Measurements from ENCODE around the gene RAMACL. TPM values are rescaled to one million over a fixed set of nuclear protein-coding genes. Genes with fewer than 3 reads are reported as not detected.

The RAMACL gene
- total RNA-seq, 2 experiments from 2014 or later, result 0.30 to 0.41 TPM

- H3K4me2 ChIP-seq (ENCODE audit: low read length), result no peak overlapping the region
- H3K4me1 ChIP-seq (ENCODE audit: insufficient read depth, low read length, poor library complexity, severe bottlenecking), result no peaks in the 10 kb centered on the region
- TF ChIP-seq EZH2phosphoT487 (IDR thresholded peaks at IDR 0.05; ENCODE audit: borderline replicate concordance, low read depth, low read length) (no peak), CTCF (conservative IDR thresholded peaks at IDR 0.05; ENCODE audit: low read length) (no peak)
- CTCF ChIA-PET (ENCODE audit: unreplicated experiment), result no interaction called here
- no peak for DNase-seq (ENCODE audit: low spot score)
- intact Hi-C loops (cut with micrococcal nuclease; ENCODE audit: unreplicated experiment), result no loop called here
- no peaks in the 10 kb centered on the region for H3K79me2 ChIP-seq (ENCODE audit: insufficient read depth, low read depth, low read length)
- POLR2A ChIA-PET, result no interaction called here
- H4K20me1 ChIP-seq (ENCODE audit: insufficient read depth, low read length), result no peaks in the 10 kb centered on the region
- no peaks in the 10 kb centered on the region for H3K36me3 ChIP-seq (ENCODE audit: insufficient read depth, low read length)
- no TSS peak for BruUV-seq (replicated peaks)
- H3K9me2 ChIP-seq (ENCODE audit: insufficient read depth, low read length), result no peaks in the 10 kb centered on the region
- H3K4me3 ChIP-seq (ENCODE audit: low read depth, low read length, poor library complexity, severe bottlenecking), result no peak overlapping the region
- H3K9me3 ChIP-seq (ENCODE audit: low read length), result no peaks in the 10 kb centered on the region
- H3K27ac ChIP-seq (ENCODE audit: low read depth, low read length, poor library complexity, severe bottlenecking), result no peak overlapping the region
- no peak overlapping the region for H2AFZ ChIP-seq (ENCODE audit: low read length)
These were observed 29.6 kb downstream of the RAMACL start for GRCh38 chr6:166556863-166557322.

DNA sequence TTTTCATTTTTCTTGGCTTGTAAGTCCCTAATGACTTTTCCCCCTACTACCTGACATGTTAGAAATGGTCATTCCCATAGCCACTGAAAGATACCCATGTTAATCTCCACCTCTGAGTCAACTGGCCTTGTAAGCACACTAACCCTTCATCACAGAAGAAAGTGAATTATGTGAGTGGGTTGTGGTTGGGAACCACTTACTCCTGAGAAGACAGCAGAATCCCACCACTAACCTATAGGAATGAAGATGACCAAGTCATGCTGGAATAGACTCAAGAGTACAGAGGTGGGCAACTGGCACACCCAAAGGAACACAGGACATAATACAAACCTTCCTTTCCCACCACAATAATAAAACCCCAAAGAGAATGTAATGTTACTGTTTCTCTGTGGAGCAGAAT lies 30.1 kb downstream of the RAMACL start:
- no peaks in the 10 kb centered on the region for H3K9me2 ChIP-seq (ENCODE audit: insufficient read depth, low read length)
- ChIA-PET POLR2A (no interaction called here), CTCF (ENCODE audit: unreplicated experiment) (no interaction called here)
- no peaks in the 10 kb centered on the region for H3K36me3 ChIP-seq (ENCODE audit: insufficient read depth, low read length)
- no peak overlapping the region for H3K4me2 ChIP-seq (ENCODE audit: low read length)
- H3K4me3 ChIP-seq (ENCODE audit: low read depth, low read length, poor library complexity, severe bottlenecking), result no peak overlapping the region
- no peak for TF ChIP-seq CTCF (conservative IDR thresholded peaks at IDR 0.05; ENCODE audit: low read length)
- no peak for TF ChIP-seq EZH2phosphoT487 (IDR thresholded peaks at IDR 0.05; ENCODE audit: borderline replicate concordance, low read depth, low read length)
- H3K27ac ChIP-seq (ENCODE audit: low read depth, low read length, poor library complexity, severe bottlenecking), result no peak overlapping the region
- H2AFZ ChIP-seq (ENCODE audit: low read length), result no peak overlapping the region
- no peak for DNase-seq (ENCODE audit: low spot score)
- no peaks in the 10 kb centered on the region for H3K79me2 ChIP-seq (ENCODE audit: insufficient read depth, low read depth, low read length)
- BruUV-seq (replicated peaks), result no TSS peak
- H3K4me1 ChIP-seq (ENCODE audit: insufficient read depth, low read length, poor library complexity, severe bottlenecking), result no peaks in the 10 kb centered on the region
- H4K20me1 ChIP-seq (ENCODE audit: insufficient read depth, low read length), result no peaks in the 10 kb centered on the region
- intact Hi-C loops (cut with micrococcal nuclease; ENCODE audit: unreplicated experiment), result no loop called here
- H3K9me3 ChIP-seq (ENCODE audit: low read length), result no peaks in the 10 kb centered on the region

DNA sequence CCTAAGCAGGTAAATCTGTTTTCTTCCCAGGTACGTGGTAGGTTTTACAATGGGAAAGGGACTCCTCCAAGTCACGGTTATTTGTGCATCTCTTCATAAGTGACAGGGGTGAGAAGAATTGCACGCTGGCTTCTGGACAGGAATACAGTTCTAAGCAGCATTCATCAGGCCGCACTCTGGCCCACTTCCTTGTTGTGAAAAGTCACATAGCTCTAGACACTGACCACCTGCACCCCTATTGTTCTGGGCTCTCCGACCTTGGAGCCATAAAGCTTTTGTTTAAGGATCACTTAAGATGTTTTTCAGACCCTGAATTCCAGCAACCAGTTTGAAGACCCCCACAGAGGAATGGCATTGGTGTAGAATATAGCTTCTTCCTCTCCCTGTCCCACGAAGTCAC lies 31.4 kb downstream of the RAMACL start:
- no peak overlapping the region for H3K4me3 ChIP-seq (ENCODE audit: low read depth, low read length, poor library complexity, severe bottlenecking)
- no peak overlapping the region for H3K4me2 ChIP-seq (ENCODE audit: low read length)
- H3K79me2 ChIP-seq (ENCODE audit: insufficient read depth, low read depth, low read length), result no peaks in the 10 kb centered on the region
- ChIA-PET CTCF (ENCODE audit: unreplicated experiment) (no interaction called here), POLR2A (interaction anchor here (0.6 to 1.0 kb wide), 3 partner anchors 10 to 116 kb away, joined by 3 read pairs; no protein-coding TSS in a partner anchor)
- no peaks in the 10 kb centered on the region for H4K20me1 ChIP-seq (ENCODE audit: insufficient read depth, low read length)
- no peaks in the 10 kb centered on the region for H3K9me3 ChIP-seq (ENCODE audit: low read length)
- intact Hi-C loops (cut with micrococcal nuclease; ENCODE audit: unreplicated experiment), result no loop called here
- TF ChIP-seq EZH2phosphoT487 (IDR thresholded peaks at IDR 0.05; ENCODE audit: borderline replicate concordance, low read depth, low read length) (no peak), CTCF (conservative IDR thresholded peaks at IDR 0.05; ENCODE audit: low read length) (no peak)
- DNase-seq (ENCODE audit: low spot score), result no peak
- no peak overlapping the region for H3K27ac ChIP-seq (ENCODE audit: low read depth, low read length, poor library complexity, severe bottlenecking)
- H3K36me3 ChIP-seq (ENCODE audit: insufficient read depth, low read length), result no peaks in the 10 kb centered on the region
- H3K4me1 ChIP-seq (ENCODE audit: insufficient read depth, low read length, poor library complexity, severe bottlenecking), result no peaks in the 10 kb centered on the region
- no peaks in the 10 kb centered on the region for H3K9me2 ChIP-seq (ENCODE audit: insufficient read depth, low read length)
- H2AFZ ChIP-seq (ENCODE audit: low read length), result no peak overlapping the region
- BruUV-seq (replicated peaks), result no TSS peak
